Upper lobe of right lung (tissue), 1 donor: ENCODE results near the gene STX19. TPM values are rescaled to one million over a fixed set of nuclear protein-coding genes. Genes with fewer than 3 reads are reported as not detected.
"Not testable (repeated sequence)": the region's sequence is repeated elsewhere in the genome, so short reads cannot be mapped to it uniquely, and the experiment has no call there.

Source experiments
- ATAC-seq: fragments of 200-7000 bp; cut with Tn5 transposase; one replicate; pipeline ENCODE4 v1.9.1; 2020; ENCODE audit warnings: mild to moderate bottlenecking, moderate library complexity
- DNase-seq: peaks from one replicate; pipeline ENCODE4 v3.0.0-alpha.2; 2020
- H3K27ac ChIP-seq: fragments of 200-600 bp; one replicate; pipeline ENCODE4 v1.8.0; 2022
- H3K27me3 ChIP-seq: fragments of 200-600 bp; one replicate; pipeline ENCODE4 v1.8.0; 2022; ENCODE audit warnings: mild to moderate bottlenecking
- H3K36me3 ChIP-seq: fragments of 200-600 bp; one replicate; pipeline ENCODE4 v1.8.0; 2022
- H3K4me1 ChIP-seq: fragments of 200-600 bp; one replicate; pipeline ENCODE4 v1.8.0; 2022
- H3K4me3 ChIP-seq: fragments of 200-600 bp; one replicate; pipeline ENCODE4 v1.8.0; 2022; ENCODE audit warnings: mild to moderate bottlenecking
- H3K9me3 ChIP-seq: fragments of 200-600 bp; one replicate; pipeline ENCODE4 v1.8.0; 2022
- CTCF ChIP-seq: fragments of 200-600 bp; IDR thresholded peaks from one replicate; pipeline ENCODE4 v1.8.0; 2022; ENCODE audit warnings: antibody characterized with exemption
- intact Hi-C: fragments of 100-400 bp; cut with DNase I; formaldehyde crosslinking; loops from one replicate; pipeline ENCODE4 v1.11.0; 2022
- total RNA-seq: library from RNA; stranded (reverse); fragmentation: NEBNext Ultra II Directional; extraction: Animal tissue kit (Norgen Biotek cat#: 25700); gene quantifications from one replicate; pipeline ENCODE4 v1.2.1, GENCODE V29; 2021
- donor health status: DM: no; HTN: yes; CAD: no; lungs with severe emphysema.

STX19 gene
- total RNA-seq, 1 donor from 2014 or later = 2.8 TPM

- no peaks in the 10 kb centered on the region for H3K9me3 ChIP-seq
- TF ChIP-seq CTCF = no peak
- H3K4me1 ChIP-seq = peaks cover 28% of the 10 kb centered on the region
- H3K36me3 ChIP-seq = peaks cover 7% of the 10 kb centered on the region
- peak within 1 kb of the TSS; percentile 82 for H3K4me3 ChIP-seq
- ATAC-seq (peak; percentile 95), DNase-seq (peak; percentile 92)
- H3K27ac ChIP-seq = peak within 1 kb of the TSS; percentile 98
- no peaks in the 10 kb centered on the region for H3K27me3 ChIP-seq
- intact Hi-C loops = loop anchor here (10.0 kb wide), 1 partner anchor 58 kb away; no protein-coding TSS in a partner anchor
These were observed 34.4 kb upstream of the STX19 start, which contains the start of the genes DHFR2 and NSUN3 for GRCh38 chr3:94062513-94063404. Gene DHFR2 (minus strand): TSS chr3:94062916. CDS start chr3:94061511, 1,405 bp downstream. Gene NSUN3 (plus strand): TSS chr3:94063061. CDS start chr3:94063127, 66 bp downstream.

GRCh38 chr3:94061297-94061696 is 32.9 kb upstream of the STX19 start:
- H3K36me3 ChIP-seq = no peaks in the 10 kb centered on the region
- peaks cover 28% of the 10 kb centered on the region for H3K4me1 ChIP-seq
- no peak overlapping the region for H3K27ac ChIP-seq
- H3K27me3 ChIP-seq = no peaks in the 10 kb centered on the region
- no peak for ATAC-seq
- no peak overlapping the region for H3K4me3 ChIP-seq
- no peak for TF ChIP-seq CTCF
- intact Hi-C loops = loop anchor here (10.0 kb wide), 1 partner anchor 56 kb away; no protein-coding TSS in a partner anchor
- no peak for DNase-seq
- no peaks in the 10 kb centered on the region for H3K9me3 ChIP-seq

GRCh38 chr3:94050546-94050945 is 22.1 kb upstream of the STX19 start:
- ATAC-seq = no peak
- intact Hi-C loops = no loop called here
- Histone ChIP-seq H3K4me1 (no peaks in the 10 kb centered on the region), H3K9me3 (no peaks in the 10 kb centered on the region), H3K4me3 (no peak overlapping the region), H3K27ac (no peak overlapping the region), H3K36me3 (peaks cover 12% of the 10 kb centered on the region), H3K27me3 (no peaks in the 10 kb centered on the region)
- TF ChIP-seq CTCF = no peak
- DNase-seq = no peak

- H3K36me3 ChIP-seq = peaks cover 12% of the 10 kb centered on the region
- intact Hi-C loops = no loop called here
- H3K9me3 ChIP-seq = no peaks in the 10 kb centered on the region
- TF ChIP-seq CTCF = no peak
- ATAC-seq = no peak
- no peak overlapping the region for H3K27ac ChIP-seq
- no peaks in the 10 kb centered on the region for H3K4me1 ChIP-seq
- H3K4me3 ChIP-seq = no peak overlapping the region
- DNase-seq = no peak
- H3K27me3 ChIP-seq = no peaks in the 10 kb centered on the region
These were observed 20.9 kb upstream of the STX19 start for GRCh38 chr3:94049267-94049666.

GRCh38 chr3:94046533-94046932 is 18.1 kb upstream of the STX19 start:
- ATAC-seq (no peak), DNase-seq (no peak)
- Histone ChIP-seq H3K4me1 (no peaks in the 10 kb centered on the region), H3K4me3 (no peak overlapping the region), H3K27me3 (no peaks in the 10 kb centered on the region), H3K36me3 (peaks cover 3% of the 10 kb centered on the region), H3K27ac (no peak overlapping the region), H3K9me3 (no peaks in the 10 kb centered on the region)
- intact Hi-C loops = no loop called here
- TF ChIP-seq CTCF = no peak

GRCh38 chr3:94044100-94044936 is 15.9 kb upstream of the STX19 start:
- H3K36me3 ChIP-seq, intact Hi-C loops, H3K9me3 ChIP-seq, DNase-seq, H3K4me3 ChIP-seq, H3K27ac ChIP-seq, H3K27me3 ChIP-seq, H3K4me1 ChIP-seq, ATAC-seq: not testable (repeated sequence)
